HG03469 (cell line): ENCODE results near the gene PCDHGB1.
"Not testable (repeated sequence)": the region's sequence is repeated elsewhere in the genome, so short reads cannot be mapped to it uniquely, and the experiment has no call there.

ENCODE experiments used
- ATAC-seq: cut with Tn5 transposase; IDR thresholded peaks from one replicate; pipeline ENCODE4 v1.9.1; 2021; ENCODE audit warnings: mild to moderate bottlenecking, moderate library complexity, moderate number of reproducible peaks; ENCODE audit not compliant: unreplicated experiment

PCDHGB1 gene

DNA sequence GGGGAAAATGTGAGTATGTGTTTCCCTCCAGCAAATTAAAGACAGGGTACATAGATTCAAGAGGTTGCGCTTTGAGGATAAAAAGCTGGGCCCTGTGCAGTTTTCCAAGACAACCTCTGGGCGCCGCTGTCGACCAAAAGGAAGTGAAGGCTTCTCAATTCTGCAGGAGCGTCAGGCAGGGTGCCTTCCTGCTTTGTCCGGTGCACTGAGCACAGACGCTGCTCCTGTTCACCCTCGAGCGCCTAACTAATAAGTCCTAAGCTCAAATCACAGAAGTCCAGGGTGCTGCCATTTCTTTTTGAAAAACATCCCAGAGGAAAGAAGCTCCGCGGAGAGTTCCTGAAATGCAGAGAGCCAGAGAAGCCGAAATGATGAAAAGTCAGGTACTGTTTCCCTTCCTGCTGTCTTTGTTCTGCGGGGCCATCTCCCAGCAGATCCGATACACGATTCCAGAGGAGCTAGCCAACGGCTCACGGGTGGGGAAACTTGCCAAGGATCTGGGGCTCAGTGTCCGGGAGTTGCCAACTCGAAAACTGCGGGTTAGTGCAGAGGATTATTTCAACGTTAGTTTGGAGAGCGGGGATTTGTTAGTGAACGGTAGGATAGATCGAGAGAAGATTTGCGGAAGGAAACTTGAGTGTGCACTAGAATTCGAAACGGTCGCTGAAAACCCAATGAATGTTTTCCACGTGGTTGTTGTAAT is at the start of gene PCDHGB1:
PCDHGB1 (plus strand) TSS at position 183 of the 703 bp plus-strand sequence; CDS start at position 345, 162 bp downstream.
- peak; percentile 60 for ATAC-seq

DNA sequence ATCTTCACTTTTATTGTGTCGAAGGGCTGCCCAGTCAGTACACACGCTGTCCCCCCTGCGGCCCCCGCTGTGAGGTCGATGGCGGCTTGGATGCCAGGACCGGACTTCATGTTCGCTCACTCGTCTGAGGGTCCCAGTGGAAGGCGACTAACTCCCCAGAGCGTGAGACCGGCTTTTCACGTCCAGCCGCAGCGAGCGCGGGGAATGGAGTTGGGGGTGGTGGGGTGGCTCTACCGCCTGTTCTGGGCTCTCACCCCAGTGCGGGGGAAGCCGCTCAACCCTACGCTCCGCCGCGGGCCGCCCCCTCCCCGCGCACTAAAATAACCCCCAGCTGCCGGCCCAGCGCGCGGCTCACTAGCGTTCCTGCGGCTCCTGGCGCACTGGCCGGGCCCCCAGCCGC is 46.1 kb upstream of the PCDHGB1 start, which contains the start of gene SLC25A2:
SLC25A2 (minus strand) TSS at position 294 of the 400 bp plus-strand sequence; CDS start at position 110, 184 bp downstream.
- no peak for ATAC-seq

GRCh38 chr5:141306630-141307029 is 43.3 kb upstream of the PCDHGB1 start:
- ATAC-seq: no peak

- no peak for ATAC-seq
Observed at GRCh38 chr5:141313711-141314110, 36.2 kb upstream of the PCDHGB1 start.

DNA sequence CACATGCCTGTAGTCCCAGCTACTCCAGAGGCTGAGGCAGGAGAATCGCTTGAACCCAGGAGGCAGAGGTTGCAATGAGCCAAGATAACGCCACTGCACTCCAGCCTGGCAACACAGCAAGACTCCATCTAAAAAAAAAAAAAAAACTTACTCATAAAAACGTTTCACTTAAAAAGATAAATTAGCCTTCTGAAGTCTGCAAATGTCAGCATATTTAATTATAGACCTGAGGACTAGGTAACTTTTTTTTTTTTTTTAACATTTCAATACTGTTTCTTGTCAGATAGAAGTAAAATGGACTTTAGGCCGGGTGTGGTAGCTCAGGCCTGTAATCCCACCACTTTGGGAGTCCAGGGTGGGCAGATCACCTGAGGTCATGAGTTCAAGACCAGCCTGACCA is 32.9 kb upstream of the PCDHGB1 start:
- ATAC-seq: not testable (repeated sequence)

DNA sequence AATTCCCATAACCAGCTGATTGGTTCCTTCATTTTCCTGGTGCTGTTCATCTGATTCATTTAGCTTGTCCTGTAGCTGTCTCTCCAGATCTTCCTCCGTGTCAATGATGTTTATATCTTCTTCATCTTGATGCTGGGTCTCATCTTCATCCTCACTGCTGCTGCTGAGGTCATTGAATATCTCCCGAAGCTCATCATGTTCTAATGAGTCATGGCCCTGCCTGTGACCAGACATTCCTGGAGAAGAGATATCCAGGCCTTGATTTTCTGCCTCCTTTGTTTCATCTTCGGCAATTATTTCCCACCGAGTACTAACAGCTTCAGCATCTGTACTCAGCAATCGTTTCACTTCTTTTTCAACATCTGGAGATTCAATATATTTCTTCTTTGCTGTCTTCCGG is 30.7 kb upstream of the PCDHGB1 start:
- ATAC-seq: no peak

DNA sequence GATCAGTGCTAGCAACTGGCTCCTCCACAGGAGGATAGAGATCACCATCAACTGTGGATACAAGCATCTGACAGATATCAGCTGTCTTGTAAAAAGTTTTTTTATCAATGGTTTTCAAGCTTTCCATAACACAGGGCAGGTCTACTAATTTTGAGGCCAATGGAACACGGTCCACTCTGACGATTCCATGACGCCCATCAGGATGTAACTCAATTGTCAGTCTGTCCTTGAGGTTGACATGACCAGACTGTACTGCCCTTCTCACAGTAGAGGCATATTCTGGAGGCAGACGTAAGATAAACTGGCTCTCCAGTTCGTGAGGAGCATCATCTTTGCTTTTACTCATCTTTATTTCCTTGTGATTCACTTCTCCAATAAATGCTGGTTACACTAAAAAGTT is 30.2 kb upstream of the PCDHGB1 start:
- no peak for ATAC-seq

DNA sequence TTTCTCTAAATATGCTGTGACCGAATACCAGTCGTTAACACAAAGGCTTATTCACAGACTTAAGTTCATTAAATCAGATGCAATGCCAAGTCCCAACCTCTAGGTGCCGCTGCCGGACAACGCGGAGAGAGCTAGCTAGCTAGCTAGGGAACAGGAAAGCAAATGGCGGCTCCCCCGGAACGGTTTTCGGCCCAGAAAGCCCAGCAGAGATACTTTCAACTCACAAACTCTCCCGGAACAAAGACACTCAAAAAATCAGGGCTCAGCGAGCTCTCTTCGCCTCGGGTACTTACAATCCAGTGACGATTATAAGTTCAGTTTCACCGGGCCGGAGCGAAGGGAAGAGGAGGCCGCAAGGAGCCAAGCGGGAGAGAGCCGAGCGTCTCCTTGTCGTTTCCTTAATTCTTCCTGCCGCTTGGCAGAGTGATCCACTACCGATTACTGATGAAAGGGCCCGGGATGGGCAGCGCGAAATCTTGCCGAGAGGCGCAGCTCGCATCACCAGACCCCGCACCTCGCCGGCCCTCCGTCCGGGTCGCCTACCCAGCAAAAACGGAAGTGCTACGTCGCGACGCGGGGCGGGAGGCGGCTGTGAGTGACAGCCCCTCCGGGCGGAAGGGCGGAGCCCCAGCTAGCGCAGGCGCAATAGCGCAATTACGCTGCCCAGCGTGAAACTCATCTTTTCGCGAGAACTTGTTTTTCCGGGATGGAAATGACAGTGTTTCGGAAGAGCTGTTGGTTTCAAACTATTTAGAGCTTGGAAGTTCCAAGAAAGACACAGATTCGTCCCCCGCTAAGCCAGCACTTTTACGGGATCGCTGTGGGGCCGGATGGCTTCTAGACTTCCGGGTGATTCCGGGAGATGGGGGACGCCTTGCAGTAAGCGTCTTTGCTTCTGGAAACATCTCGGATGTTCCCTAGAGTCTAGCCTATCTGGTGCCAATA is 29.4 kb upstream of the PCDHGB1 start, which contains the start of gene TAF7:
TAF7 (minus strand) TSS at position 560 of the 945 bp plus-strand sequence. CDS start 740 bp downstream, outside the sequence.
- peak; percentile 89 for ATAC-seq

DNA sequence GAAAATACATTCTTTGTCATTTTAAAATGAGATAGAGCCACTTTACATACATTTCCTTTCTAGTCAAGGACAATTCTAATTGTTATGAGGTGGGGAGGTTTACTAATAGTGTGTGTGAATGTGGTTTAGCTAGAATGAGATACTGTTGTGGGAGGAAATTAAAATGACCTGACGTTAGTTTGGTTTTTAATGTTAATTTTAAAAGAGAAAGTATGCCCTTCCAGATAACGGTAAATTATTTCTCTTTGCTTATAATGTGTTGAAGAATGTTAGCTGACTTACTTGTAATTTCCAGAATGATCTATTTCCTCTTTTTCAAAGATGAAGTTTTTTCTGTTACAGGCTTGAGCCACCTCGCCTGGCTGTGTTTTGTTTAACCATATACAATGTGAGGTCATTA is 27.6 kb upstream of the PCDHGB1 start:
- no peak for ATAC-seq

DNA sequence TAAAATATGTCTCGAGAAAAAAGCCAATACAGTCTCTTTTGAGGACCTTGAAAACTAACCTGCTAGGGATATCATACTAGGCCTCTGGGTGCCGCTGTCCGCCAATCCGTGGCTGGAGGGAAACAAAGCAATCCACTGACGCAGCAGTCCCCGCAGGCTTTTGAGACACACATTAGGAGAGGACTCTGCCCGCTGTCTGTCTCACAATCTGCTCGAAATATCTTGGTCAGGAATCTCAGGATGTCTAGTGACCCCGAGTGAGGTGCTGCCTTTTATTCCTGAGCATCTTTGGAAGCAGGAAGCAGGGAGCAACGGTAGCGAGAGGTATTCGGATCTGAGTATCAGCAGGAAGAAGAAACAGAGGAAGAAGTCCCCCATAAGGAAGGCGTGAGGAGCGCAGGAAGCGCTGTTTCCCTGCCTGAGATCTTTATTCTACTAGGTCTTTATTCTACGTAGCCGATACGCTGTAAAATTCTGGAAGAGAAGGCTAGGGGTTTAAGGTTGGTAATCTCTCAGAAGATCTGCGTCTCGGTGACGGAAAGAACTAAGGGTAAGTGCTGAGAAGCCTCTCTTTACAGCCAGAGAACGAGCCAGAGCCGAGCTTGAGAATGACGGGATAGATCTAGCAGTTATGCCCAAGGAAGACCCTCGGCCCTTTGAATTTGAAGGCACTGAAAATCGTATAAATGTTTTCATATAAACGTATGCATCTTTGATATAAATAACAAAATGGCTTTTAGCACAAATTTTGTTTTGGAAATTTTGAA is 23.6 kb upstream of the PCDHGB1 start:
- peak; percentile 70 for ATAC-seq

DNA sequence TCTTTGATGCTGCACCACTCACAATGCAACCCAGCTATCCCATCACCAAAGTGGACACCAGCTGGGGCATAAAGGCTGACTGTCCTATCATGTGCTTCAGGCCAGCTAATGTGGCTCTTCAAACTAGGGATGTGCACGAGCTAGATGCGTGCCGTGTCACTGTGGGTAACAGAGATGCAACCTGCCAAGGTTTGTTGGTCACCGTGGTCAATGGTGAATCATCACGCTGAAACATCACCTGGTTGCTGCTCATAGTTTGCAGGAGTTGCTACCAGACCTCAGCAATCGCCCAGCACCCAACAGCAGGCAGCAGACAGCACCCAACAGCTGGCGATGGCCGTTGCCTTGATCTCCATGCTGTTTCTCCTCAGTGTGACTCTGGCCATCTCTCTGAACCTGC is 21.7 kb upstream of the PCDHGB1 start:
- ATAC-seq: no peak

GRCh38 chr5:141330299-141331080 is 19.4 kb upstream of the PCDHGB1 start, which contains the start of gene PCDHGA1:
Gene PCDHGA1 (plus strand): TSS chr5:141330514.
- ATAC-seq: no peak

DNA sequence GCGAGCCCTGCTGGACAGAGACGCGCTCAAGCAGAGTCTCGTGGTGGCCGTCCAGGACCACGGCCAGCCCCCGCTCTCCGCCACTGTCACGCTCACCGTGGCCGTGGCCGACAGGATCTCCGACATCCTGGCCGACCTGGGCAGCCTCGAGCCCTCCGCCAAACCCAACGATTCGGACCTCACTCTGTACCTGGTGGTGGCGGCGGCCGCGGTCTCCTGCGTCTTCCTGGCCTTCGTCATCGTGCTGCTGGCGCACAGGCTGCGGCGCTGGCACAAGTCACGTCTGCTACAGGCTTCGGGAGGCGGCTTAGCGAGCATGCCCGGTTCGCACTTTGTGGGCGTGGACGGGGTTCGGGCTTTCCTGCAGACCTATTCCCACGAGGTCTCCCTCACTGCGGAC is 17.3 kb upstream of the PCDHGB1 start:
- not testable (repeated sequence) for ATAC-seq

GRCh38 chr5:141338538-141339306 is 11.2 kb upstream of the PCDHGB1 start, which contains the start of gene PCDHGA2:
Gene PCDHGA2 (plus strand): TSS chr5:141338760.
- ATAC-seq: no peak

DNA sequence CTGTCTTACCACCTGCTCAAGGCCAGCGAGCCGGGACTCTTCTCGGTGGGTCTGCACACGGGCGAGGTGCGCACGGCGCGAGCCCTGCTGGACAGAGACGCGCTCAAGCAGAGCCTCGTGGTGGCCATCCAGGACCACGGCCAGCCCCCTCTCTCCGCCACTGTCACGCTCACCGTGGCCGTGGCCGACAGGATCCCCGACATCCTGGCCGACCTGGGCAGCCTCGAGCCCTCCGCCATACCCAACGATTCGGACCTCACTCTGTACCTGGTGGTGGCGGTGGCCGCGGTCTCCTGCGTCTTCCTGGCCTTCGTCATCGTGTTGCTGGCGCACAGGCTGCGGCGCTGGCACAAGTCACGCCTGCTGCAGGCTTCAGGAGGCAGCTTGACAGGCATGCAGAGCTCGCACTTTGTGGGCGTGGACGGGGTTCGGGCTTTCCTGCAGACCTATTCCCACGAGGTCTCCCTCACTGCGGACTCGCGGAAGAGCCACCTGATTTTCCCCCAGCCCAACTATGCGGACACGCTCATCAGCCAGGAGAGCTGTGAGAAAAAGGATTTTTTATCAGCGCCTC is 9.0 kb upstream of the PCDHGB1 start:
- ATAC-seq: not testable (repeated sequence)

DNA sequence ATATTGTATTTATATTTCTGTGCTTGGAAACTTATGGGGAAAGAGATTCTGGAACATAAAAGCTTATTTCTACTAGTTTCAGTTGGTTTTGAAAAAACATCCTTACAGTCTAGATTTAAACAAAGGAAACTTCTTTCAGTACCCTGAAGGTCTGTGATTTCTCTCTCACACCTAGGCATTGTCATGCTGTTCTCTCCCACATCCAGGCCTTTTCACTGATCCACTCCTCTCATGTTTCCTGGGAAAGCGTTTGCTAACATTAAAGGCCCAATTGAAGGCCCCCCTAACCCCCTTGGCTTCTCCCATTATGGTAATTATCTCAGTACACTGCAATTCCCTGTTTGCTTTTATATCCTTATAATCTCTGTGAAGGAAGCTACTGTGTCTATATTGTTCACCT is 7.1 kb upstream of the PCDHGB1 start:
- ATAC-seq: no peak

DNA sequence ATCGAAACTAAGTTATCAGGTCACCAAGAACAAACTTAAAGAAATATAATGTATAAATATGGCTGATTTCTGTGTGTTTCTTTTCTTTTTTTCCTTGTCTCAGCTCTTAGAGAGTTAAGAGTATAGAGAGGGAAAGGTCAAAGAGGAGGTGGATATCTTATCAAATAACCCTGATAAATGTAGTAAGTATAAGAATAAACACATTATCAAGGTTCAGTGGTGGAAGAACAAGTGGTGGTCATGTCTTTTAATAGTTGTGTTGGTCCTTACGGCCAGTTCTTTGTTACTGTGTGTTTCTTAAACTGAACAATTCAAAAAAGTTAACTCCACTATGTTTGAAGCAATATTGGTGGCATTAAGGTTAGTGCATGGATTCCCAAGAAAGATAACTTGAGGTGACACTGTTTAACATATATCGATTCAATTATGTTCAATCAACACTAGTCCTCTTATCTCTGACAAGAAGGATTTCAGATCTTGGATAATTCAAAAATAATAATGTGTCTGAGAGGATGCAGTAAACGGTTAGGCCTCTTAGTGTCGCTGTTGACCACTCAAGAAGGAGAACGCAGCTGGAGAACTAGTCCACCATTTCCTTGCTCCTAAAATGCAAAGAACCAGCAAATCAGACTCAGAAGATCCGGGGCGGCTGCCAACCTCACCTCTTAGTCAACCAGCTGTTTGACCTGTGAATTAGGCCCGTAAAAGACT is 6.5 kb upstream of the PCDHGB1 start, which contains the start of gene PCDHGA3:
PCDHGA3 (plus strand) TSS at position 588 of the 711 bp plus-strand sequence. CDS start 205 bp downstream, outside the sequence.
- ATAC-seq: no peak

GRCh38 chr5:141343953-141344463 is 5.9 kb upstream of the PCDHGB1 start:
- ATAC-seq: no peak
